Measurements from ENCODE around the gene FRMD4A.

FRMD4A gene

DNA sequence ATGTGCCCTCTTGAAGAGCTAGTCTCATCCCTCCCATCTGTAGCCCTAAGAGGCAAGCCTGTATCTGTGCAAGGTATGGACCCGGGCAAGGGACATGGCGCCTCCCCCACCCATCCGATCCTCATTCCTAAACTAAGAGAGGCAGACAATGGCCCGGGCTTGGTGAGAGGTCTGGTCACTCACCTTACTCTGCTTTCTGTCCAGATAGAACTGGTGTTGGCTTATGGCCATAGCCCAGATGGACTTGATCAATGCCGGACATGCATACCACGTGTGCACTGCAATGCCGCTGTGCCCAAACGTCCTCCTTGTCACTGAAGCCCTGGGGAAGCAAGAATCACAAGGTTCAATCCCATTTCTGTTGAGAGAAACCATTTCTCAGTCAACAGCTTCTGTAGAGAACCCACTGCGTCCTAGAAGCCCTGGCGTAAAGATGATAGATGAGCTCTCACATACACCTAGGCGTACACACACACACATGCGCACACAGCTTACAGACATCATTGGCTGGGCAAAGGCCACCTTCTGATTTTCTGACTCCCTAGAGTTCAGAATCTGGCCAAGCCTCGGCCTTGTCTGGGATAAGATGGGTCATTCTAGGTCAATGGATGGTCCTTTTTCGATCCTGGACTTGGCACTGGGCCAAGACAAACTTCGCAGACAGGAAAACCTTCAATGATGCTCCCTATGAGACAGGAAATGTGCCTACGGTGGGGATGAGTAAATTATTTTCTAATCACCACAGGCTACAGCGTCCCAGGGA, 629.4 kb downstream of the FRMD4A start:
- FAIRE-seq: no peak
- no peak for DNase-seq (ENCODE audit: insufficient read length, low spot score)

DNA sequence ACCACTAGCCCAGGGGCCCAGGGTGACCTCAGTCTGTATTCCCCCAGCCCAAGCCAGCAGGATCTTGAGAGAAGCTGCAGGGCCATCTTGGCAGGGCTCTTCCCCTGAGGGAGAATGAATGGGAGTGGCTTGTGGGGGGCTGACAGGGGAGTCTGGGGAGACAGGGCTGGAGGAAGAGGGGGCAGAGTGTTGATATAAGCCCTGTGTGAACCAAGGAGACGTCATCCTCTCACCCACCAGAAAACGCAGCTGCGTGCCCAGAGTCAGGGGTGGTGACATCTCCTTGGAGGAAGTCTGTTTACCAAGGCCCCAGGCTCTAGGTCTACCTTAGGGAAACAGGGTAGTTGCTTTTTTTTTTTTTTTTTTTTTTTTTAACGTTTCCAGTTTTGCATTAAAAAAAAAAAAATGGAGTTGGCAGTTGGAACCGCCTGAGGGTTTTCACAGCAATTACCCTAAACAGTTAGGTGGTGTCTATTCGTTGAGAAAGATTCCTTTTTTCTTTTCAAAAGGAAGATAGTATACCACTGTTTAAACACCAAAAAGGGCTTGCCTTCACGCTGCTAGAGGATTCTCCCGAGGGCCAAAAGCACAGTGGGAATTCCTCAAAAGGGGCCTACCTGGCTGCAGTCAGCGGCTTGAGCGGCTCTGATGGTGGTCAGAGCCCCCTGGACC, 630.1 kb downstream of the FRMD4A start:
- no peak for DNase-seq (ENCODE audit: insufficient read length, low spot score)
- FAIRE-seq: no peak

DNA sequence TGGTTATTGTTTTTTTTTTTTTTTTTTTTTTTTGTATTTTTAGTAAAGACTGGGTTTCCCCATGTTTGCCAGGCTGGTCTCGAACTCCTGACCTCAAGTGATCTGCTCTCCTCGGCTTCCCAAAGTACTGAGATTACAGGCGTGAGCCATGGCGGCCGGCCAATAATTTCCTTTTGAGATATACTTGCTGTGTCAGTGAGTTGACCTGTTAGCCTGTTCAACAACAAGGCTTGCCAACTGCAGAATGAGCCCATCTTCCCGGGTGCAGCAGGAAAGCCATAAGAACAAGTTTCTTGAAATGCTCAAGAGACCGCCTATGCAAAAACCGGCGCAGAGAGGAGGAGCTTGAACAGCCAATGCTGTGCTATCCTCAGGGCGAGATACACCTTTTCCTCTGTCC, 631.5 kb downstream of the FRMD4A start:
- DNase-seq (ENCODE audit: insufficient read length, low spot score) (no peak), FAIRE-seq (no peak)

DNA sequence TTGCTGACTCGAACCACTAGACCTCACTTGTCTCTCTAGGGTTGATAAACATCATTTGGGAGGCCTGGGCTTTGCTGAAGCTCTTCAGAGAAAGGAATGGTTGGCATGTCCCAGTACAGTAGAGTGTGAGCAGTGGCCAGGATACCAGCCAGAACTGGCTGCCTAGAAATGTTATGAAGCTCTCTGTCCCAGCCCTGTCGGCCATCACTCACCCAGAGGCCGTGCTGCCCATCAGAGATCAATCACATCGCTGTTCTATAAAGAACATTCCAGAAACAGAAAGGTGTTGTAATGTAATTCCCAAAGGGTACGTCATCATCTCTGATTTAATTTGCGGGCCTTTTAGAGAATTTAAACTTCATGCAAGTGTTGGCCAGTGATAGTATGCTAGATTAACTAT, 632.5 kb downstream of the FRMD4A start:
- DNase-seq (ENCODE audit: insufficient read length, low spot score) (no peak), FAIRE-seq (no peak)

DNA sequence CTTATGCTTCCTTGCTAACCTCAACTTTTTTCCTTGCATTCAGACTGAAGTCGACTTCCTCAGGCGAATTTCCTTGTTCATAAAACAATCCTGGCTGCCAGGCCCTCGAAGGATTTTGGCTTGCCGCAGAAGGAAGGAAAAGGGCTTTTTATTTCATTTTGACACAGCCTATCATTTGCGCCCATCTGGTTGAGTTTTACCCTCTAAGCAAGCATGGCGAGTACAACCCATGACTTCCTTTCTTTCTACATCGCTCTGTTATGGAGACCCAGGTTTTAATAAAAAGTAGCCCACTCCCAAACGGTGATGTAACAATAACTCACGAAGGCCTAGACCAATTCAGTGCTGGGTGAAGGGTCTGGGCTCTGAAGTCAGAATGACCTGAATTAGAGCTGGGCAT, 634.7 kb downstream of the FRMD4A start:
- FAIRE-seq (no peak), DNase-seq (ENCODE audit: insufficient read length, low spot score) (no peak)

DNA sequence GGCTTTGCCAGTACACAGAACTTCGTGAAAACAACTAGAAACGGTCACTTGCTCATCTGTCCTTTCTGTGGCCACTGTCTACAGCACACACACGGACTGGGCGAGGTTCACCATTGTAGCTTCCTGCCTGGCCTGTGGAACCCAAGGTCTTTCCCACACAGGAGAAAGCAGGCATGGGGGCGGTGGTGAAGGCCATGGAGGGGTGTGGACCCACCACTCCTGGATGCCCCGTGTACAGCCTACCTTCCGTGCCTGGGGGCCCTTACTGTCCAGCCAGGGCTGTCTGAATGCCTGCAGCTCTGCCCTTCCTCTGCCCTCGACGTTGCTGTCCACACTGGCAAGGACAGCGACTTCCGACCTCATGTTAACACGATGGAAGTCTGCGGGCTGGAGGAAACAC, 635.1 kb downstream of the FRMD4A start:
- no peak for FAIRE-seq
- DNase-seq (ENCODE audit: insufficient read length, low spot score): no peak

DNA sequence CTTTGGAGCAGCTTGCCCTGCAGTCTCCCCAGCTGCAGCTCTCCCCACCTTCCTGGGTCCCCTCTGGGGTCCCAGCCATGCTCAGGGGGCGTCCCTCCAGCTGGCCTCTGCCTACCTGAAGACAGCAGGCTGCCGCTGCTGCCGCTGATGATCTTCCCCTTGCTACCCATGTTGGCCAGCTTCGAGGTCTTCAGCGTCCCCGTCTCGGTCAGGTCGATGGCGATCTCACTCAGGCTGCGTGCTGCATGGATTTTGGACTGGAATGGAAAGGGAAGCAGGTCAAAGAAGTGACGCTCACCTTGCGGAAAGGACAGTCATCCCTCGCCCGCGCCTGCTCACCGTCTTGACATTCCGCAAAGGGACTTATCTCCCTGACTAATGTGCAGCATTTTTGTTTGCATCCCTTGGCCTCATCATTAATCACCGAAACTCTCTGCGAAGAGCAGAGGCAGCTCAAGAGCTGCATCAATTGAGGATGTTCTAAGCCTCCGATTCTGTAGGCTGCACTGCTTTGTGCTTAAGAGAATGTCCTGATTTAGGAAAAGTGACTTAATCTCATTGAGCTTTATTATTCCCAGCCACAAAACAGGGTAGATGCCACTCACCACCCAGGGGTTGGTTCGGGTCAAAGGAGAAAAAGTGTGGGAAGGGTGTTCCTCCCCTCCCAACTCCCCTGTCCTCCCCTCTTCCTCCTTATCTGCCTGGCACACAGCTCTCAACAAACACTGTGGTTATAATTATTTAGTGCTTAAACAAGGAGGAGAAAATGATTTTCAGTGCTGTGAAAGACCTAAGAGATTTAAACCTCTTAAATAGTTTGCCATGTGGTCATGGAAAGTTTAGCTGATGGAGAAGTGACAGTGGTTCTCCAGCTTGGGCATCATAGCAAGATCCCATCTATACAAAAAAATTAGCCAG, 636.7 kb downstream of the FRMD4A start:
- FAIRE-seq: no peak
- no peak for DNase-seq (ENCODE audit: insufficient read length, low spot score)

DNA sequence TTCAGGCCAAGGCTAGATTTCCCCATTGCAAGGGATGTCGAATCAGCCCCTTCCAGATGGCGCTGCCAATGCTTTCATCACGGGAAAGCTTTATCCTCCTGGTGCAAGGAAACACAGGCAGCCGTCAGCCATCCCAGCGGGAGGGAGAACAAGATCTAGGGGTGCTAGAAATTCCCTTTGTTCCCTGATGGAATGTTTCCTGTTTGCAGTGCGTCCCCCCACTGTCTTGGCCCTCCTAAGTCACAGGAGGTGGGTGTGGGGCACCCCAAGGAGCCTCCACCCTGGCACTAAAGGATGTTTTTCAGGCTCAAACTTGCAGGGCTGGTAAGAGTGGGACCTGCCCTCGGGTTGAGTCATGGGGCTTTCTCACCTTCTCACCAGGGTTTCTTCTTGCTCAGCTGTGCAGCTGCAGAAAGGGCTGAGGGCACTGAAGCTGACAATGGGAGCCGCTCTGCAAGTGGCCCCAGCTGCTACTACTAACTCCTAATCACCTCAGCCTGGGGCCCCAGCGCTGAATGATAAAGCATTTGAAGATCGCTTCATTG, 640.4 kb downstream of the FRMD4A start:
- FAIRE-seq (no peak), DNase-seq (ENCODE audit: insufficient read length, low spot score) (no peak)

DNA sequence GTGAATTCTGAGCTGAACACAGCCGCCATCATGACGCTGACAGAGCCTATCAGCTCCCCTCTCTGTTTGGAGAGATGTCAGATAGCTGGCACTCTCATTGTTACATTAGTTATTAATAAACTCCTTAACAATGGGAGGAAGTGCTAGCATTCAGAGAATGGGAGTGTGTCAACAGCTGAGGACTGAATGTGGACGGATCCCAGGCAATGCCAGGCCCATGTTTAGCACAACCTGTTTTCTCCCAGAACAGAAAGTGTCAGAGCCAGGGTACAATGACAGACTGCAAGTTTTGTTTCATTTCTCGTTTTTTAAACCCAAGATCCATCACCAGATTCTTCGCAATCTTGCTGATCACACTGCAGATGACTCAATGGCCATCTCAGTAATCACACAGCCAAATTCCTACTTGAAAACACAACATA, 644.4 kb downstream of the FRMD4A start:
- FAIRE-seq: no peak

DNA sequence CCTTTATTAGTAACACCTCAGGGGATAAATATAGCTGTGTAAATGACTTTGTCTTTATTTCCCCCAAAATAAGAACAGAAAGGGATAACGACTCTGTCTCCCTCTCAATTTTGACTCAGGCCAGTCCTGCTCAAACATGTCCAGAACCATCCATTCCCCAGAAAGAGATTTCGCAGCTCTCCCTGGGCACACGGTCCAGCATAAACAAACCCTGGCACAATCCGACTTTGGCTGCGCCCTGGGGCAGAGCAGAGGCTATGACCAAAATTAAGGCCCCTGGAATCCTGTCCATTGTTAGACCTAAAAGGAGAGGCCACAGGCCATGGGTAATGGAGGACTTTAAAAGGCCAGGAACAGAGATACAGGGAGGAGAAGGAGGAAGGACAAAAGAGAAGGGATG, 644.8 kb downstream of the FRMD4A start:
- no peak for FAIRE-seq
- DNase-seq (ENCODE audit: insufficient read length, low spot score): no peak

More for the DNA sequence above, 644.4 kb downstream of the FRMD4A start:
- DNase-seq (ENCODE audit: insufficient read length, low spot score): no peak

DNA sequence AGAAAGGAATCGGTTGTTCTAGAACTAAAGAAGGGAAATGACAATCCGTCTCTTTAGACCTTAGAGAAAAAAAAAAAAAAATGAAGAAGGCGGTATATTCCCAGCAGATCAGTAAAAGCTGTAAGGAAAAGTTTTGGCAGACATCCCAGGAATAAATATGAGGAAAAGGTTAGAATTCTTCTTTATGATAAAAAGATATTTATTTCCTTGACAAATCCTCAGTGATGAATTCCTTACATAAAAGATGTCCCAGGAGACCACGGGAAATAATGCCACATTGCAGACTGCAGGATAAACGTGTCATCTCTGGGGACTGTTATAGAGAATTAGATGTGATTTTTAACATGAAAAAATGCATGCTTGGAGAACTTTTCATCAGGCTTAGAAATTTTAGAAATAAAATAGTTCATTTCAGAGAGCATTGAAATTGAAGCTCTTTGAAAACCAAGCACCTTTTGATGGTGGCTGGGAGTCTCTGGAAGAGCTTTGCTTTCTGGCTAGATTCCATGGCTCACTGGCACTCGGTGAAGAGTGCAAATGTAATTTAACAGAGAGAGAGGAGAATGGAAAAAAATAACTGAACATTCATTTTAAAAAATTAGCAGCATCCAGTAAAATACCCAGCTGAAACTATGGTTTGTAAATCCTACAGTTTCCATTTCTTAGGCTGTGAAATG, 645.8 kb downstream of the FRMD4A start:
- FAIRE-seq: no peak
- DNase-seq (ENCODE audit: insufficient read length, low spot score): no peak

DNA sequence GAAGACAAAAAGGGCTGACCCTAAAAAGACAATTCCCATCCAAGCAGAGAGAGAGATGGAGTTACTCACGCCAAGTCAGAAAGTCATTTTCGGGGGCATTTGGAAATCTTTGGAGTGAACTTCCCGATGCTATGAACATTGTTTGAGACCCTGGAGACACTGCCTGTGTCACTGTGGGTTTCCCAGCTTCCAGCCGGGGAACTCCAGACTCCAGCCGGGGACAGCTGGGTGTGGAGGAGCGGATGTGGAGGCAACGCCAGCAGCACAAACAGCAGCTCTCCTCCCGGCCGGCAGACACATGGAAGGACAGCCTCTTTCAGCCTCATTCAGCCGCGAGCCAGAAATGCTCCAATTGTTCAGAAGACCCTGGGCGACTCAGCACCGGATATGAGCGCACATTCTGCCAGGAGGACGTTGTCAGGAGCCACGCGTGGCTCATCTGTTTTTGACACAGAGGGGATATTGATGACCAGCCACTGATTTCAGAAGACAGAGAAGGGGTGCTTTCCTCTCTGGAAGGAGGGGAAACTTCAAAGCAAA, 646.4 kb downstream of the FRMD4A start:
- DNase-seq (ENCODE audit: insufficient read length, low spot score) (no peak), FAIRE-seq (no peak)

DNA sequence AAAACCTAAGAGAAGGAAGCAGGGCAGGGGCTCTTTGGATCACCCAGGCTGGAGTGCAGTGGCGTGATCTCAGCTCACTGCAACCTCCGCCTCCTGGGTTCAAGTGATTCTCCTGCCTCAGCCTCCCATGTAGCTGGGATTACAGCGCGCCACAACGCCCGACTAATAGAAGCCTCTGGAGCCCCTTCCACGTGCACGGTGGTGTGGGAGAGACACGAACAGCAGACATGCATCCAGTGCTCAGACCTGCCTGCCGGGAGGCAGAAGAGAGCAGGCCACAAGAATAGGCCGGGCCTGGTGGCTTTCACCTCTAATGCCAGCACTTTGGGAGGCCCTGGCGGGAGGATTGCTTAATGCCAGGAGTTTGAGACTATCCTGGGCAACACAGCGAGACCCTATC, 647.7 kb downstream of the FRMD4A start:
- FAIRE-seq (no peak), DNase-seq (ENCODE audit: insufficient read length, low spot score) (no peak)

DNA sequence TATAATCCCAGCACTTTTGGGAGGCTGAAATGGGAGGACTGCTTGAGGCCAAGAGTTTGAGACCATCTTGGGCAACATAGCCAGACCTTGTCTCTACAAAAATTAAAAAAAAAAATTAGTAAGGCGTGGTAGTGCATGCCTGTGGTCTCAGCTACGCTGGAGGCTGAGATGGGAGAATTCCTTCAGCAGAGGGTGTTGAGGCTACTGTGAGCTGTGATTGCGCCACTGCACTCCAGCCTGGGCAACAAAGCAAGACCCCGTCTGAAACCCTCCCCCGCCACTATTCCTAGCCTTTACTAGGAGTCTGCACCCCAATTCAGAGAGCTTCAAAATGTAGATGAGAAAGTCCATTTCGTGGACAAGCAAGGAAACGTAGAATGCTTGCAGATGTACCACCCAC, 648.8 kb downstream of the FRMD4A start:
- FAIRE-seq (no peak), DNase-seq (ENCODE audit: insufficient read length, low spot score) (no peak)

DNA sequence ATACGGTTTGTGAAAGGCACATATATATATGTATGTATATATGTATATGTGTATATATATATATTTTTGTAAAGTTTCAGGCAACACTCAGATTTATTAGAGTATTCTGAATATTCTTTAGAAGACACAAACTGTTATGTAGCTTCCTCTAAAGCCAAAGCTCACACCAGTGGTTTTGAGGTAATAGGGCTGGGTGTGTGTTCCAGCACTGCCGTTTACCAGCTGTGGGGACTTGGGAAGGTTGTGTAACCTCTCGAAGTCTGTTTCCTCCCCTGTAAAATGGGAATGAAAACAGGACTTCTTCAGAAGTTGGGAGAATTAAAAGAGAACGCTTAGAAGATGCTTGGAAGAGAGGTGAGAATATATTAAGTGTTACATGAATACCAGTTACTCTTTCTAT, 649.2 kb downstream of the FRMD4A start:
- FAIRE-seq (no peak), DNase-seq (ENCODE audit: insufficient read length, low spot score) (no peak)

DNA sequence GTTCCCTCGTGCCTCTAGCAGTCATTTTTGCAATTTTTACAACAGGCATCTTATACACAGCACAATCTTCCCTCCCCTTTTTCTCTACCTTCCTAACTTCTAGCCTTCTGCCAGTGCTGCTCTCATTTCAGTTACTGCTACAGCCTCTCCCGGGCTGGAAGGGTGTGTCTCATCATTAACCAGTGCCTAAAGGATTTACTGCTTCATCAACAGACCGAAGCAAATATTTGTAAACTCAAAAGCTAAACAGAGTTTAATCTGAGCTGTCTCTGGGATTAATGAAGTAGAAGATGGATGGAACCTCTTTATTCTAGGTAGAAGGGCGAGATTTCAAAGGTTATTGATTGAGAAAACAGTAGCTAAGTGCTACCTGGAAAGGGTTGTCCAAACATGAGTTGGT, 649.6 kb downstream of the FRMD4A start:
- no peak for DNase-seq (ENCODE audit: insufficient read length, low spot score)

DNA sequence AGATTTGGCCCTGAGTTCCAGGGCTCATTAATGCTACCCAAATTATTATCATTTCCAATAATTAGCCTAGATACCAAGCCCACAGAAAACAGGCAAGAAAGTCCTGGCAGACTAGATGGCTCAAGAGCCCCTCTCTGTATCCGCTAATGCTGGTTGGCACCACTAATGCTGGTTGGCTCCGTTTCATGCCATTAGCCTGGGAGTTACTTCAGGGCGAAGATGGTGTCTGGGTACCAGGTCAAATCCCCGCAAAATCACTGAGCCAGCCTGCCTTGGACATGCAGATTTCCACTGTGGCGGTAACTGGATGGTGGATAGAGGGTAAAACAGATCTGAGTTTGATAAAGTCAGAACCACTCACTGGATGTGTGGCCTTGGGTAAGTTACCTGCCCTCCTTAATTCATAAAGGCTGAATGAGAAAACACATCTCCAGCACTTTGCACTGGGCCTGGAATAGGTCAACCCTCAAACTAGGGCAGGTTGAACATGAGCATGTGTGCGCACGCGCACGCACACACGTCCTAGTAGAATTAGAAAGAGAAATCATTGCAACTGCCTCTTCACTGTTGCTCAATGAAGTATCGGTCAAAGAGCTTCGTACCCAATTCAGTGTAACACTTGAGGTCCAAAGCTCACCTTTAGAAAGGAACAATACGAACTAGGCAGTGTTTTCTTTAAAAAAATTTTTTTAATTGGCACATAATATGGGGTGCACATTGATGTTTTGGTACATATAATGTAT, 652.5 kb downstream of the FRMD4A start:
- FAIRE-seq: no peak
- no peak for DNase-seq (ENCODE audit: insufficient read length, low spot score)

More for the DNA sequence above, 649.6 kb downstream of the FRMD4A start:
- no peak for FAIRE-seq

DNA sequence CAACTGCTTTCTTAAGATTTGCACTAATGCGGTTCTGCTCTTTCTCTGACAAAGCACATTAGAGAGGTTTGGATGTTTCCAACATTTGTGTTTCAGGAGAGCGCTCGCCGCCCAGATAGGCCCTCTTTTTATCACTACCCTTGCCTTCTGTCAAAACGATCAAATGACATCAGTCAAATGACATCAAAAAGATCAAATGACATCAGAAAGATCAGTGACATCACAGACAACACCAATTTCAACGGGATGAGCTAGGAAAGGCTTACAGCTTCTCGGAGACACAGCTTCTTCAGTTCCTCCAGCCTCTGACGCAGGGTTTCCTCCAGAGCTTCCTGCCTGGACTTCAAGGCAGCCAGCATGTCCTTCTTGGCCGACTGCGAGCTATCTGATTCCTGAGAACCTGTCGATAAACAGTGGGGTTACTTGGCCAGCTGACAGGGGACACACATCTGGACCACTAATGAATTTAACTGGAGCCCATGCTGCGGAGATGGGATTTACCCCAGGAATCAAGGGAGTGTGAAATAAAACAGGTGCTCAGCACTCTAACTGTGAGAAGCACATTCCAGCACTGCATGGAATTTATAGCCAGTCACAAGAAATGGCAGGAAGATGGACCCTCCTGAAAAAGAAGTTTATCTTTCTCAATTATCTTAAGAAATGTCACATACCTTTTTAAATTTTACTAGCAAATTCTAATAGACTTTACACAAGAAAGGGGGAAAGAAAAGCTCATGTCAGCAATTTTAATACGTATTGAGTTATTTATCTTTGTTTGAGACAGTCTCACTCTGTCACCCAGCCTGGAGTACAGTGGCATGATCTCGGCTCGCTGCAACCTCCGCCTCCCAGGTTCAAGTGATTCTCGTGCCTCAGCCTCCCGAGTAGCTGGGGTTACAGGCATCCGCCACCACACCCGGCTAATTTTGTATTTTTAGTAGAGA, 655.8 kb downstream of the FRMD4A start:
- no peak for DNase-seq (ENCODE audit: insufficient read length, low spot score)
- no peak for FAIRE-seq
